WTC11 (cell line): Measurements from ENCODE around the gene LMBR1.

Experiments used
- ATF6 ChIP-seq: sonication (generic); formaldehyde crosslinking; IDR thresholded peaks from 2 replicates; pipeline ENCODE4 v1.8.1; 2023; ENCODE audit warnings: mild to moderate bottlenecking, missing genetic modification reagents
- CTCF ChIP-seq: fragments of 200-600 bp; IDR thresholded peaks from 2 replicates; pipeline ENCODE4 v1.8.0; 2022; ENCODE audit warnings: antibody characterized with exemption
- E2F1 ChIP-seq: sonication (generic); formaldehyde crosslinking; IDR thresholded peaks from 2 replicates; pipeline ENCODE4 v1.8.0; 2022; ENCODE audit warnings: mild to moderate bottlenecking, missing genetic modification reagents
- GRHL2 ChIP-seq: fragments of 250-450 bp; sonication (Bioruptor Pico); IDR thresholded peaks from 2 replicates; pipeline ENCODE4 v1.8.0; 2022; ENCODE audit warnings: mild to moderate bottlenecking, moderate library complexity; ENCODE audit not compliant: insufficient replicate concordance, severe bottlenecking
- STAT6 ChIP-seq: sonication (generic); formaldehyde crosslinking; conservative IDR thresholded peaks from 2 replicates; pipeline ENCODE4 v1.8.1; 2023; ENCODE audit warnings: mild to moderate bottlenecking, low read depth, missing genetic modification reagents, moderate library complexity
- USF1 ChIP-seq: sonication (generic); formaldehyde crosslinking; IDR thresholded peaks from 2 replicates; pipeline ENCODE4 v1.8.0; 2022; ENCODE audit warnings: mild to moderate bottlenecking, missing genetic modification reagents

GRCh38 chr7:156845379-156846101 lies 47.4 kb downstream of the LMBR1 start:
- no peak for TF ChIP-seq ATF6
- no peak for TF ChIP-seq STAT6 (CRISPR knock-in tag)
- no peak for TF ChIP-seq CTCF
- no peak for TF ChIP-seq E2F1 (CRISPR knock-in tag)
- TF ChIP-seq USF1 = no peak
- no peak for TF ChIP-seq GRHL2 (CRISPR knock-in tag)
